ENCODE results near the gene BCAM.

BCAM gene

DNA sequence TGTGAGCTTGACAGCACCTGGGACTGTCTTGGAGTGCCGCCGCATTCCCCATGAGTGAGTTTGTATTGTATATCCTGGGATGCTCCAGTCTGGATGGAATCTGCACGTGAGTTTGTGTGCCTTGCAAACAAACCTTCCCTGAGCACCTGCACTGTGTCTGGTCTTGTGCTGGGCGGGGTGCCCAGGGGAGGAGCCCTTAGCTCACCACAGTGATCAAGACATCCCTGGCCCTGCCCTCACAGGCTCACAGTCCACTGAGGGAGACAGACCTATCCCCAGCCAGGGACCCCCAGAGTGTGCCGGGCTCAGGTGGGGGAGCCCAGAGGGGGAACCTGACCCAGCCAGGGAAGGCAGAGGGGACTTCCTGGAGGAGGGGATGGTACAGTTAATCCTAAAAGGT lies 1.7 kb upstream of the BCAM start:
- DNase-seq (ENCODE audit: low read depth): no peak

GRCh38 chr19:44807652-44808462 lies 1.0 kb upstream of the BCAM start:
- H3K4me3 ChIP-seq (ENCODE audit: low read depth, low read length): no peak overlapping the region
- DNase-seq (ENCODE audit: low read depth): no peak
- TF ChIP-seq, protein P1, sequence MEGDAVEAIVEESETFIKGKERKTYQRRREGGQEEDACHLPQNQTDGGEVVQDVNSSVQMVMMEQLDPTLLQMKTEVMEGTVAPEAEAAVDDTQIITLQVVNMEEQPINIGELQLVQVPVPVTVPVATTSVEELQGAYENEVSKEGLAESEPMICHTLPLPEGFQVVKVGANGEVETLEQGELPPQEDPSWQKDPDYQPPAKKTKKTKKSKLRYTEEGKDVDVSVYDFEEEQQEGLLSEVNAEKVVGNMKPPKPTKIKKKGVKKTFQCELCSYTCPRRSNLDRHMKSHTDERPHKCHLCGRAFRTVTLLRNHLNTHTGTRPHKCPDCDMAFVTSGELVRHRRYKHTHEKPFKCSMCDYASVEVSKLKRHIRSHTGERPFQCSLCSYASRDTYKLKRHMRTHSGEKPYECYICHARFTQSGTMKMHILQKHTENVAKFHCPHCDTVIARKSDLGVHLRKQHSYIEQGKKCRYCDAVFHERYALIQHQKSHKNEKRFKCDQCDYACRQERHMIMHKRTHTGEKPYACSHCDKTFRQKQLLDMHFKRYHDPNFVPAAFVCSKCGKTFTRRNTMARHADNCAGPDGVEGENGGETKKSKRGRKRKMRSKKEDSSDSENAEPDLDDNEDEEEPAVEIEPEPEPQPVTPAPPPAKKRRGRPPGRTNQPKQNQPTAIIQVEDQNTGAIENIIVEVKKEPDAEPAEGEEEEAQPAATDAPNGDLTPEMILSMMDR (IDR thresholded peaks at IDR 0.05; ENCODE audit: low read depth, low read length, missing control alignments): peak; percentile 25

More for the DNA sequence above, 1.7 kb upstream of the BCAM start:
- TF ChIP-seq, protein P1 (IDR thresholded peaks at IDR 0.05; ENCODE audit: low read depth, low read length, missing control alignments): no peak
- H3K4me3 ChIP-seq (ENCODE audit: low read depth, low read length): no peak overlapping the region

DNA sequence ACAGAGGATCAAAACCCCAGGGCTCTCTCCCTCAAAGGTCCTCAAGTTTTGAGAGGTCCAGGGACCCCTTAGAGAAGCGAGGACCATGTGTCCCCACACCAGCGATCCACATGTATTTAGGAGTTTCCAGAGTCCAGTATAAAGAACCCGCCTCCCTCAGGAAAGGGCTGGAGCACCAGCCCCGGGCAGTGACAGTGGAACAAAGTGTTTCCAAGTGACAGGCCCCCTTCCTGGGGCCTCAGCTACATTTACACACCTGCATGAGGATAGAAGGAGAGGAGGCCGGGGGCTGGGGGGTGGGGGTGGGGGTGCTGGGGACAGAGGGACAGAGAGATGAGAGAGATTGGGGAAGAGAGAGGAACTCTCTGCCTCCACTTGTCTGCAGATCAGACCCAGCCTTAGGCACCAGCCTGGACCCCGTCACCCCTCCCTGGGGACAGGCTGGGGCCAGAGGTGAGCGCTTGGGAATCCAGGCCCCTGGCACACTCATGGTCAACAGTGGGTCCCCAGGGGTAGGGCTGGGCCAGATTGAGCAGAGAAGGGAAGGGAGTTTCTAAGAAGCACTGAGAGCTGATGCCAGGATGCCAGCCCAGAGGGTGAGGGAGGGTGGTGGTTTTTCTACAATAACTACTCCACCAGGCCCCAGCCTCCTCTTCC lies 802 bp downstream of the BCAM start:
- no peak for DNase-seq (ENCODE audit: low read depth)
- TF ChIP-seq, protein P1 (IDR thresholded peaks at IDR 0.05; ENCODE audit: low read depth, low read length, missing control alignments): no peak
- H3K4me3 ChIP-seq (ENCODE audit: low read depth, low read length): no peak overlapping the region

DNA sequence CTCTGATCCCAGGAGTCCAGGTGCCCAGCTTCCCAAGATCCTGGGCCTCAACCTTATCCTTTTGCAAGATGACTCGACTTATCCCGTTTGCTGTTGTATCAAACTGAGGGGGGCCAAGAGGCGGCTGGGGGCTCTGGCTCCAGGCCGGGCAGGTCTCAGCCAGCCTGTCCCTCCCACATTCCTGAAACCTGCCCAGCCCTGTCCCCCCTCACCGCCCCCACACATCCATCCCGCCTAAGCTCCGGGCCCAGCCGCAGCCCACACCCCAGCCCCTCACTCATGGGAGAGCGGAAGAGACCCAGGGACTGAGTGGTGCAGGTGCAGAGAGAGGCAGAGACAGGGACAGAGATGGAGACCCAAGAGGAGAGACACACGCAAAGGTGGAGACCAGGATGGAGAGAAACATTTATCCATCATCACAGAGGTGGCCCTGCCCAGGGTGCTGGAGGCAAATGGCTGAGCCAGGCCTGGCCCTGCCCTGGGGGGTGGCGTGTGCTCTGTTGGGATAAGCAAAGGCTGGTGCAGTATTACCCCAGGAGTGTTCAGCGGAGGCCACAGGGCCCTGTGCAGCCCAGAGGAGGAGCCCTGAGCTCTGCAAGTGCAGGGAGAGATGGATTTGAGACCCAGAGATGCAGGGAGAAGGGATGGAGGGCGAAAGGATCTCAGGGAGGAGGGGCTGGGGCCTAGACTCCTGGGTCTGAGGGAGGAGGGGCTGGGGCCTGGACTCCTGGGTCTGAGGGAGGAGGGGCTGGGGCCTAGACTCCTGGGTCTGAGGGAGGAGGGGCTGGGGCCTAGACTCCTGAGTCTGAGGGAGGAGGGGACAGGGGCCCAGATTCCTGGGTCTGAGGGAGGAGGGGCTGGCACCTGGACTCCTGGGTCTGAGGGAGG lies 1.6 kb downstream of the BCAM start:
- no peak for DNase-seq (ENCODE audit: low read depth)
- no peak overlapping the region for H3K4me3 ChIP-seq (ENCODE audit: low read depth, low read length)
- TF ChIP-seq, protein P1 (IDR thresholded peaks at IDR 0.05; ENCODE audit: low read depth, low read length, missing control alignments): no peak

DNA sequence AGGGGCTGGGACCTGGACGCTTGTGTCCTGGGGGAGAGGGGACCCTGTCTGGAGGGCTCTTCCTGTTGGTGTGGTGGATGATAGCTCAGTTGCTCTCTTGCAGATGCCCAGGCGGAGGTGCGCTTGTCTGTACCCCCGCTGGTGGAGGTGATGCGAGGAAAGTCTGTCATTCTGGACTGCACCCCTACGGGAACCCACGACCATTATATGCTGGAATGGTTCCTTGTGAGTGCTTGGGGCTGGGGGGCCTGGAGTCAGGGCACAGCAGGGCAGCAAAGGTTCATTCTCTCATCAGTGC lies 2.2 kb downstream of the BCAM start:
- TF ChIP-seq, protein P1 (IDR thresholded peaks at IDR 0.05; ENCODE audit: low read depth, low read length, missing control alignments): no peak
- DNase-seq (ENCODE audit: low read depth): no peak
- H3K4me3 ChIP-seq (ENCODE audit: low read depth, low read length): no peak overlapping the region

DNA sequence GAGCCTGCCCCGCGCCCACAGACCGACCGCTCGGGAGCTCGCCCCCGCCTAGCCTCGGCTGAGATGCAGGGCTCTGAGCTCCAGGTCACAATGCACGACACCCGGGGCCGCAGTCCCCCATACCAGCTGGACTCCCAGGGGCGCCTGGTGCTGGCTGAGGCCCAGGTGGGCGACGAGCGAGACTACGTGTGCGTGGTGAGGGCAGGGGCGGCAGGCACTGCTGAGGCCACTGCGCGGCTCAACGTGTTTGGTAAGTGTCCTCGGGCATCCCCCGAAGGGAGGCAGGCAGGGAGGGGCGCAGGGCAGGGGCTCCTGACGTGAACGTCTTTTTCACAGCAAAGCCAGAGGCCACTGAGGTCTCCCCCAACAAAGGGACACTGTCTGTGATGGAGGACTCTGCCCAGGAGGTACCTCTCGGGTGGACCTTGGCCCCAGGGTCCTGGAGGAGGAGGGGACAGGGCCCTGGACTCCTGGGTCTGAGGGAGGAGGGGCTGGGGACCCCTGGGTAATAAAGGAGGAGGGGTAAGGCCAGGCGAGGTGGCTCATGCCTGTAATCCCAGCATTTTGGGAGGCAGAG lies 3.3 kb downstream of the BCAM start:
- no peak overlapping the region for H3K4me3 ChIP-seq (ENCODE audit: low read depth, low read length)
- TF ChIP-seq, protein P1 (IDR thresholded peaks at IDR 0.05; ENCODE audit: low read depth, low read length, missing control alignments): no peak
- no peak for DNase-seq (ENCODE audit: low read depth)
